ENCODE results near the gene SLC6A8.

The SLC6A8 gene

GRCh38 chrX:153641627-153642026 lies 46.1 kb upstream of the SLC6A8 start:
- H2AFZ ChIP-seq (ENCODE audit: low read depth, low read length), result no peak overlapping the region
- no peaks in the 10 kb centered on the region for H3K79me2 ChIP-seq (ENCODE audit: low read length)
- no peaks in the 10 kb centered on the region for H4K20me1 ChIP-seq (ENCODE audit: insufficient read depth, low read length)
- no peak overlapping the region for H3K9ac ChIP-seq (ENCODE audit: low read length)
- no peak overlapping the region for H3K27ac ChIP-seq (ENCODE audit: low read length)
- TF ChIP-seq CTCF (IDR thresholded peaks at IDR 0.05; ENCODE audit: low read depth, low read length) (no peak), EZH2phosphoT487 (IDR thresholded peaks at IDR 0.05; ENCODE audit: low read depth) (no peak)
- H3K4me2 ChIP-seq (ENCODE audit: low read length), result peak overlapping the region; percentile 54
- no peaks in the 10 kb centered on the region for H3K9me3 ChIP-seq (ENCODE audit: insufficient read depth, low read length)
- H3K27me3 ChIP-seq (ENCODE audit: low read depth, low read length), result peaks cover 4% of the 10 kb centered on the region; the same call in 1 of the 2 replicates
- no peaks in the 10 kb centered on the region for H3K36me3 ChIP-seq (replicated peaks; ENCODE audit: low read depth, low read length)
- peak overlapping the region; percentile 44; the same call in 1 of the 2 replicates for H3K4me3 ChIP-seq (ENCODE audit: low read length)
- peaks cover 13% of the 10 kb centered on the region; the same call in 1 of the 2 replicates for H3K4me1 ChIP-seq (ENCODE audit: low read length)

- Histone ChIP-seq H3K4me1 (ENCODE audit: low read length) (peaks cover 13% of the 10 kb centered on the region; the same call in 1 of the 2 replicates), H3K4me2 (ENCODE audit: low read length) (peak overlapping the region; percentile 54), H2AFZ (ENCODE audit: low read depth, low read length) (no peak overlapping the region), H3K9ac (ENCODE audit: low read length) (no peak overlapping the region), H3K79me2 (ENCODE audit: low read length) (no peaks in the 10 kb centered on the region), H3K4me3 (ENCODE audit: low read length) (peak overlapping the region; percentile 44; the same call in 1 of the 2 replicates), H4K20me1 (ENCODE audit: insufficient read depth, low read length) (no peaks in the 10 kb centered on the region), H3K27ac (ENCODE audit: low read length) (no peak overlapping the region), H3K36me3 (replicated peaks; ENCODE audit: low read depth, low read length) (no peaks in the 10 kb centered on the region), H3K27me3 (ENCODE audit: low read depth, low read length) (peaks cover 4% of the 10 kb centered on the region; the same call in 1 of the 2 replicates), H3K9me3 (ENCODE audit: insufficient read depth, low read length) (no peaks in the 10 kb centered on the region)
- no peak for TF ChIP-seq EZH2phosphoT487 (IDR thresholded peaks at IDR 0.05; ENCODE audit: low read depth)
- no peak for TF ChIP-seq CTCF (IDR thresholded peaks at IDR 0.05; ENCODE audit: low read depth, low read length)
These were observed 45.6 kb upstream of the SLC6A8 start for GRCh38 chrX:153642051-153642654.

GRCh38 chrX:153642655-153643430 lies 44.9 kb upstream of the SLC6A8 start:
- Histone ChIP-seq H3K27ac (ENCODE audit: low read length) (no peak overlapping the region), H3K4me3 (ENCODE audit: low read length) (peak overlapping the region; percentile 31; the same call in 1 of the 2 replicates), H3K27me3 (ENCODE audit: low read depth, low read length) (peaks cover 4% of the 10 kb centered on the region; the same call in 1 of the 2 replicates), H4K20me1 (ENCODE audit: insufficient read depth, low read length) (no peaks in the 10 kb centered on the region), H3K9ac (ENCODE audit: low read length) (no peak overlapping the region), H3K79me2 (ENCODE audit: low read length) (no peaks in the 10 kb centered on the region), H3K4me2 (ENCODE audit: low read length) (peak overlapping the region; percentile 9; the same call in 1 of the 2 replicates), H2AFZ (ENCODE audit: low read depth, low read length) (no peak overlapping the region), H3K4me1 (ENCODE audit: low read length) (peaks cover 13% of the 10 kb centered on the region; the same call in 1 of the 2 replicates), H3K9me3 (ENCODE audit: insufficient read depth, low read length) (no peaks in the 10 kb centered on the region), H3K36me3 (replicated peaks; ENCODE audit: low read depth, low read length) (no peaks in the 10 kb centered on the region)
- TF ChIP-seq EZH2phosphoT487 (IDR thresholded peaks at IDR 0.05; ENCODE audit: low read depth) (no peak), CTCF (IDR thresholded peaks at IDR 0.05; ENCODE audit: low read depth, low read length) (no peak)

All from OCI-LY3 (cell line).